ENCODE data around the gene CAPZA3.
"Not testable (repeated sequence)": the region's sequence is repeated elsewhere in the genome, so short reads cannot be mapped to it uniquely, and the experiment has no call there.

Gene CAPZA3

GRCh38 chr12:18737819-18738218, at the start of gene CAPZA3, which contains the start of gene PLCZ1:
Gene CAPZA3 (plus strand): TSS chr12:18738119. CDS start chr12:18738269, 150 bp downstream.
Gene PLCZ1 (minus strand): TSS chr12:18738012. CDS start chr12:18737371, 641 bp downstream.
- DNase-seq, result no peak

GRCh38 chr12:18689771-18690170, 48.1 kb upstream of the CAPZA3 start:
- no peak for DNase-seq

- DNase-seq, result no peak
Observed at GRCh38 chr12:18690653-18691052, 47.3 kb upstream of the CAPZA3 start.

GRCh38 chr12:18693986-18694385, 43.9 kb upstream of the CAPZA3 start:
- DNase-seq, result not testable (repeated sequence)

GRCh38 chr12:18696971-18697602, 40.8 kb upstream of the CAPZA3 start:
- DNase-seq, result no peak

- no peak for DNase-seq
Observed at GRCh38 chr12:18700271-18700670, 37.6 kb upstream of the CAPZA3 start.

GRCh38 chr12:18703321-18703720, 34.6 kb upstream of the CAPZA3 start:
- DNase-seq, result no peak

GRCh38 chr12:18703911-18704310, 34.0 kb upstream of the CAPZA3 start:
- no peak for DNase-seq

GRCh38 chr12:18706798-18707197, 31.1 kb upstream of the CAPZA3 start:
- no peak for DNase-seq

- DNase-seq, result no peak
Observed at GRCh38 chr12:18716236-18716635, 21.7 kb upstream of the CAPZA3 start.

- no peak for DNase-seq
Observed at GRCh38 chr12:18718462-18718861, 19.5 kb upstream of the CAPZA3 start.

- DNase-seq, result no peak
Observed at GRCh38 chr12:18719922-18720510, 17.9 kb upstream of the CAPZA3 start.

- no peak for DNase-seq
Observed at GRCh38 chr12:18720690-18721089, 17.2 kb upstream of the CAPZA3 start.

- no peak for DNase-seq
Observed at GRCh38 chr12:18721452-18721851, 16.5 kb upstream of the CAPZA3 start.

GRCh38 chr12:18723752-18724151, 14.2 kb upstream of the CAPZA3 start:
- no peak for DNase-seq

GRCh38 chr12:18731156-18731555, 6.8 kb upstream of the CAPZA3 start:
- no peak for DNase-seq

- no peak for DNase-seq
Observed at GRCh38 chr12:18747895-18748294, 10.0 kb downstream of the CAPZA3 start.

- DNase-seq, result no peak
Observed at GRCh38 chr12:18749386-18749957, 11.6 kb downstream of the CAPZA3 start.

GRCh38 chr12:18750085-18750484, 12.2 kb downstream of the CAPZA3 start:
- no peak for DNase-seq

GRCh38 chr12:18751866-18752265, 13.9 kb downstream of the CAPZA3 start:
- no peak for DNase-seq

GRCh38 chr12:18752280-18752920, 14.5 kb downstream of the CAPZA3 start:
- no peak for DNase-seq

- no peak for DNase-seq
Observed at GRCh38 chr12:18752947-18753346, 15.0 kb downstream of the CAPZA3 start.

- no peak for DNase-seq
Observed at GRCh38 chr12:18753481-18754123, 15.7 kb downstream of the CAPZA3 start.

All from CD4-positive, alpha-beta T cell treated with Interleukin-21 for 1 hour (primary cell).